Right ventricle myocardium superior (tissue), 1 donor: ENCODE data around the gene KRTAP10-12. TPM values are rescaled to one million over a fixed set of nuclear protein-coding genes. Genes with fewer than 3 reads are reported as not detected.

Experiments
- ATAC-seq: fragments of 200-7000 bp; cut with Tn5 transposase; one replicate; pipeline ENCODE4 v1.9.1; 2020; ENCODE audit warnings: mild to moderate bottlenecking; ENCODE audit not compliant: poor library complexity
- DNase-seq: peaks from one replicate; pipeline ENCODE4 v3.0.0-alpha.2; 2020
- intact Hi-C: fragments of 100-400 bp; cut with DNase I; formaldehyde crosslinking; loops from one replicate; pipeline ENCODE4 v1.11.2; 2022
- total RNA-seq: library from RNA; stranded (reverse); fragmentation: NEBNext Ultra II Directional; extraction: Animal tissue kit (Norgen Biotek cat#: 25700); gene quantifications from one replicate; pipeline ENCODE4 v1.2.1, GENCODE V29; 2021
- donor health status: DM: no; HTN: yes; CAD: no; lungs with severe emphysema.

The KRTAP10-12 gene
- total RNA-seq, 1 donor from 2014 or later, result not detected

- no peak for ATAC-seq
- no peak for DNase-seq
- intact Hi-C loops, result no loop called here
Measured at GRCh38 chr21:44692798-44693512, 4.0 kb upstream of the KRTAP10-12 start.

- ATAC-seq, result no peak
Measured at GRCh38 chr21:44694776-44695175, 2.2 kb upstream of the KRTAP10-12 start.

GRCh38 chr21:44695184-44695583 is 1.8 kb upstream of the KRTAP10-12 start:
- ATAC-seq (no peak), DNase-seq (no peak)
- intact Hi-C loops, result no loop called here

More at GRCh38 chr21:44694776-44695175, 2.2 kb upstream of the KRTAP10-12 start:
- intact Hi-C loops, result no loop called here
- no peak for DNase-seq

GRCh38 chr21:44695641-44696040 is 1.3 kb upstream of the KRTAP10-12 start:
- intact Hi-C loops, result no loop called here
- no peak for DNase-seq
- no peak for ATAC-seq

GRCh38 chr21:44696572-44696971 is 400 bp upstream of the KRTAP10-12 start:
- DNase-seq, result no peak
- no peak for ATAC-seq
- intact Hi-C loops, result no loop called here

GRCh38 chr21:44697811-44698734 is 1.1 kb downstream of the KRTAP10-12 start:
- intact Hi-C loops, result no loop called here
- ATAC-seq (no peak), DNase-seq (no peak)

GRCh38 chr21:44699502-44700001 is 2.6 kb downstream of the KRTAP10-12 start:
- DNase-seq (no peak), ATAC-seq (no peak)
- intact Hi-C loops, result no loop called here

GRCh38 chr21:44700101-44701022 is 3.4 kb downstream of the KRTAP10-12 start:
- DNase-seq (no peak), ATAC-seq (no peak)
- intact Hi-C loops, result no loop called here

GRCh38 chr21:44701023-44701400 is 4.0 kb downstream of the KRTAP10-12 start:
- no peak for DNase-seq
- ATAC-seq, result no peak
- intact Hi-C loops, result no loop called here

- no peak for DNase-seq
- no peak for ATAC-seq
- intact Hi-C loops, result no loop called here
Measured at GRCh38 chr21:44701541-44701940, 4.6 kb downstream of the KRTAP10-12 start.

- no peak for DNase-seq
- intact Hi-C loops, result no loop called here
- no peak for ATAC-seq
Measured at GRCh38 chr21:44702111-44702972, 5.4 kb downstream of the KRTAP10-12 start.

GRCh38 chr21:44702973-44703730 is 6.2 kb downstream of the KRTAP10-12 start:
- ATAC-seq (no peak), DNase-seq (no peak)
- intact Hi-C loops, result no loop called here

GRCh38 chr21:44703731-44704635 is 7.0 kb downstream of the KRTAP10-12 start:
- DNase-seq, result no peak
- intact Hi-C loops, result no loop called here
- ATAC-seq, result no peak

- DNase-seq (no peak), ATAC-seq (no peak)
- intact Hi-C loops, result no loop called here
Measured at GRCh38 chr21:44704636-44705001, 7.6 kb downstream of the KRTAP10-12 start.

GRCh38 chr21:44706026-44706705 is 9.2 kb downstream of the KRTAP10-12 start:
- ATAC-seq (no peak), DNase-seq (no peak)
- intact Hi-C loops, result no loop called here
